ENCODE data around the gene MICAL2. TPM values are rescaled to one million over a fixed set of nuclear protein-coding genes. Genes with fewer than 3 reads are reported as not detected.

MICAL2 gene
- total RNA-seq, 1 donor from 2014 or later, result 21.7 TPM

GRCh38 chr11:12112750-12113149, 2.4 kb downstream of the MICAL2 start:
- H3K4me3 Mint-ChIP-seq (ENCODE audit: unreplicated experiment), result no peak overlapping the region
- H3K27me3 Mint-ChIP-seq (ENCODE audit: unreplicated experiment), result peaks cover 11% of the 10 kb centered on the region
- no peak overlapping the region for H3K27ac Mint-ChIP-seq (ENCODE audit: unreplicated experiment)
- no peak for TF ChIP-seq CTCF (IDR thresholded peaks at IDR 0.05; ENCODE audit: unreplicated experiment)
- peaks cover 18% of the 10 kb centered on the region for H3K4me1 Mint-ChIP-seq (ENCODE audit: unreplicated experiment)
- DNase-seq (ENCODE audit: low spot score), result no peak
- no peaks in the 10 kb centered on the region for H3K9me3 Mint-ChIP-seq (ENCODE audit: unreplicated experiment)
- peaks cover 5% of the 10 kb centered on the region for H3K36me3 Mint-ChIP-seq (ENCODE audit: low read depth, unreplicated experiment)

GRCh38 chr11:12113294-12113693, 2.9 kb downstream of the MICAL2 start:
- H3K4me1 Mint-ChIP-seq (ENCODE audit: unreplicated experiment), result peaks cover 24% of the 10 kb centered on the region
- H3K4me3 Mint-ChIP-seq (ENCODE audit: unreplicated experiment), result no peak overlapping the region
- no peaks in the 10 kb centered on the region for H3K9me3 Mint-ChIP-seq (ENCODE audit: unreplicated experiment)
- H3K36me3 Mint-ChIP-seq (ENCODE audit: low read depth, unreplicated experiment), result peaks cover 5% of the 10 kb centered on the region
- no peak overlapping the region for H3K27ac Mint-ChIP-seq (ENCODE audit: unreplicated experiment)
- H3K27me3 Mint-ChIP-seq (ENCODE audit: unreplicated experiment), result peaks cover 9% of the 10 kb centered on the region
- no peak for TF ChIP-seq CTCF (IDR thresholded peaks at IDR 0.05; ENCODE audit: unreplicated experiment)
- no peak for DNase-seq (ENCODE audit: low spot score)

DNA sequence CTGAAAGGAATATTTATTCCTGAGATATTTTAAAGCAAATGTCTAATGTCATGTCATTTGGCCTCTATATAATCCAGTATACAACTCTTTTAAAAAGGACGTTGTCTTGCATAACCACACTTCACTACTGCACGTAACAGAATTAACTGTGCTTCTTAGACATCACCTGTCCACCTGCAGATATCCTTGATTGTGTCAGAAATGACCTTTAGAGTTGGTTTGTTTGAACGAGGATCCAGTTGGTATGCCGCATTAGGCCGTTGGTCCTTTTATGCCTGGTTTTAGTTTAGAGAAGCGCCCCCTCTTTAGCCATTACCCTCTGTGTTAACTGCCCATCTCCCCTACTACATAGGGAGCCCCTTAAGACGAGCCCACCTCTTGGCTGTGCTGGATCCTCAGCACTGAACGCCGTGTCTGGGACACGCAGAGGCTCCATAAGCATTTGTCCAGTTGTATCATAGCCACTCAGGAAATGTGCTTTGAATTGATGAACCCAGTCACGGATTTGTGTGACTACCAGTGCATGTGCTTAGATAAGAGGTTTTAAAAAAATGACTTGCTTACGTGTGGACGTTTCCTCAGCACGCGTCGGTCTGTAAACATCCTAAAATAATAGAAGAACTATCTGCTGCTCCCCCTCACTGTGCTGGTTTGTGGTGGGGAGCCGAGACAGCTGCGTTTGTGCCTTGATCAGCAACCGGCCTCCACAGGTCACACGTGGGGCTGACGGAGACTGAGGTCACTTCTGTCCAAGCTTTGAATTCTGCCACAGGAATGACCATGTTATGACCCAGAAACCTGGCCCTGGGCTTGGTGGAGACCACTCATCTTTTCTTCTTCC, 4.0 kb downstream of the MICAL2 start:
- Mint-ChIP-seq H3K27me3 (ENCODE audit: unreplicated experiment) (peaks cover 6% of the 10 kb centered on the region), H3K4me3 (ENCODE audit: unreplicated experiment) (no peak overlapping the region), H3K27ac (ENCODE audit: unreplicated experiment) (no peak overlapping the region)

GRCh38 chr11:12116425-12117032, 6.1 kb downstream of the MICAL2 start:
- no peak for TF ChIP-seq CTCF (IDR thresholded peaks at IDR 0.05; ENCODE audit: unreplicated experiment)
- Mint-ChIP-seq H3K4me3 (ENCODE audit: unreplicated experiment) (no peak overlapping the region), H3K36me3 (ENCODE audit: low read depth, unreplicated experiment) (peaks cover 9% of the 10 kb centered on the region), H3K27ac (ENCODE audit: unreplicated experiment) (no peak overlapping the region), H3K27me3 (ENCODE audit: unreplicated experiment) (peaks cover 10% of the 10 kb centered on the region), H3K9me3 (ENCODE audit: unreplicated experiment) (no peaks in the 10 kb centered on the region), H3K4me1 (ENCODE audit: unreplicated experiment) (peaks cover 40% of the 10 kb centered on the region)
- DNase-seq (ENCODE audit: low spot score), result no peak

More for the DNA sequence above, 4.0 kb downstream of the MICAL2 start:
- H3K36me3 Mint-ChIP-seq (ENCODE audit: low read depth, unreplicated experiment), result peaks cover 9% of the 10 kb centered on the region
- peaks cover 33% of the 10 kb centered on the region for H3K4me1 Mint-ChIP-seq (ENCODE audit: unreplicated experiment)
- DNase-seq (ENCODE audit: low spot score), result no peak
- H3K9me3 Mint-ChIP-seq (ENCODE audit: unreplicated experiment), result no peaks in the 10 kb centered on the region
- TF ChIP-seq CTCF (IDR thresholded peaks at IDR 0.05; ENCODE audit: unreplicated experiment), result no peak

- Mint-ChIP-seq H3K27ac (ENCODE audit: unreplicated experiment) (no peak overlapping the region), H3K9me3 (ENCODE audit: unreplicated experiment) (no peaks in the 10 kb centered on the region), H3K36me3 (ENCODE audit: low read depth, unreplicated experiment) (peaks cover 9% of the 10 kb centered on the region), H3K4me3 (ENCODE audit: unreplicated experiment) (no peak overlapping the region), H3K27me3 (ENCODE audit: unreplicated experiment) (peaks cover 13% of the 10 kb centered on the region), H3K4me1 (ENCODE audit: unreplicated experiment) (peaks cover 42% of the 10 kb centered on the region)
- TF ChIP-seq CTCF (IDR thresholded peaks at IDR 0.05; ENCODE audit: unreplicated experiment), result no peak
- no peak for DNase-seq (ENCODE audit: low spot score)
Observed at GRCh38 chr11:12117200-12117599, 6.8 kb downstream of the MICAL2 start.
